ENCODE measurements around the gene VWA8.
"Not testable (repeated sequence)": the region's sequence is repeated elsewhere in the genome, so short reads cannot be mapped to it uniquely, and the experiment has no call there.

VWA8 gene

GRCh38 chr13:41579168-41579567 lies 381.7 kb downstream of the VWA8 start:
- H3K9me2 ChIP-seq (replicated peaks; ENCODE audit: insufficient read depth, low read length), result no peaks in the 10 kb centered on the region
- H3K9ac ChIP-seq (ENCODE audit: low read length), result no peak overlapping the region
- H3K36me3 ChIP-seq (replicated peaks; ENCODE audit: insufficient read depth, low read length), result no peaks in the 10 kb centered on the region
- H3K4me1 ChIP-seq (ENCODE audit: low read length), result 0 out of 2 replicates have a peak, but pooled peaks cover 3% of the 10 kb centered on the region
- H3K27ac ChIP-seq (ENCODE audit: low read length), result no peak overlapping the region
- H3K4me3 ChIP-seq (ENCODE audit: low read length), result no peak overlapping the region
- H3K79me2 ChIP-seq (ENCODE audit: low read length), result no peaks in the 10 kb centered on the region
- TF ChIP-seq EZH2 (optimal IDR thresholded peaks at IDR 0.05; ENCODE audit: low read depth, low read length) (no peak), CTCF (IDR thresholded peaks at IDR 0.05; ENCODE audit: low read length) (no peak), EZH2phosphoT487 (IDR thresholded peaks at IDR 0.05; ENCODE audit: low read length) (no peak)
- H3F3A ChIP-seq (ENCODE audit: insufficient read depth, low read length), result no peaks in the 10 kb centered on the region
- no peak for DNase-seq
- no peak overlapping the region for H2AFZ ChIP-seq (ENCODE audit: low read length)
- no peaks in the 10 kb centered on the region for H3K27me3 ChIP-seq (replicated peaks; ENCODE audit: insufficient read depth, low read length)
- no peaks in the 10 kb centered on the region for H4K20me1 ChIP-seq (ENCODE audit: insufficient read depth, low read length)
- H3K9me3 ChIP-seq (replicated peaks; ENCODE audit: insufficient read depth, low read length), result no peaks in the 10 kb centered on the region
- no peak overlapping the region for H3K4me2 ChIP-seq (ENCODE audit: low read depth, low read length)

GRCh38 chr13:41578371-41578770 lies 382.5 kb downstream of the VWA8 start:
- Histone ChIP-seq H3K4me2 (ENCODE audit: low read depth, low read length) (no peak overlapping the region), H2AFZ (ENCODE audit: low read length) (no peak overlapping the region), H3K9me2 (replicated peaks; ENCODE audit: insufficient read depth, low read length) (no peaks in the 10 kb centered on the region), H3K36me3 (replicated peaks; ENCODE audit: insufficient read depth, low read length) (no peaks in the 10 kb centered on the region), H3K4me1 (ENCODE audit: low read length) (0 out of 2 replicates have a peak, but pooled peaks cover 3% of the 10 kb centered on the region), H3K27ac (ENCODE audit: low read length) (no peak overlapping the region), H4K20me1 (ENCODE audit: insufficient read depth, low read length) (no peaks in the 10 kb centered on the region), H3K9ac (ENCODE audit: low read length) (no peak overlapping the region), H3K9me3 (replicated peaks; ENCODE audit: insufficient read depth, low read length) (no peaks in the 10 kb centered on the region), H3K27me3 (replicated peaks; ENCODE audit: insufficient read depth, low read length) (no peaks in the 10 kb centered on the region), H3F3A (ENCODE audit: insufficient read depth, low read length) (no peaks in the 10 kb centered on the region), H3K4me3 (ENCODE audit: low read length) (no peak overlapping the region), H3K79me2 (ENCODE audit: low read length) (no peaks in the 10 kb centered on the region)
- DNase-seq, result no peak
- TF ChIP-seq CTCF (IDR thresholded peaks at IDR 0.05; ENCODE audit: low read length), result no peak
- no peak for TF ChIP-seq EZH2phosphoT487 (IDR thresholded peaks at IDR 0.05; ENCODE audit: low read length)
- no peak for TF ChIP-seq EZH2 (optimal IDR thresholded peaks at IDR 0.05; ENCODE audit: low read depth, low read length)

DNA sequence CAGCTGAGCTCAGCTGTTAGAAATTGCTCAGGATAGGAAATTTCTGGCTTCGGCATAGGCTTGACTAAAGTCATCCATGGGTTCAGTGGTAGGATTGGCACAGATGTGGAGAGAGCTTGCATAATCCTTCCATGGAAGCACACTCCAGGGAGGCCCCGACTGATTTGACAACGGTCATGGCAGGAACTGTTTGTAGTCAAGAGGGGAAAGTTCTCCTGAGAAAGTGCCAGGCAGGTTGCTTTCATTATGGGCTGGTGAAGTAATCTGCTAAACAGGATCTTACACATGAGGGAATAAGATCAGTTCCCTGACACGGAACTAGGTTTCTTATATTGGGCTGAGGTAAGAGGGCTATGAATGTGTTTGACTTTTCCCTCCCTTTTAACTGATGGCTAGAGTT lies 383.5 kb downstream of the VWA8 start:
- peak; percentile 6 for DNase-seq

DNA sequence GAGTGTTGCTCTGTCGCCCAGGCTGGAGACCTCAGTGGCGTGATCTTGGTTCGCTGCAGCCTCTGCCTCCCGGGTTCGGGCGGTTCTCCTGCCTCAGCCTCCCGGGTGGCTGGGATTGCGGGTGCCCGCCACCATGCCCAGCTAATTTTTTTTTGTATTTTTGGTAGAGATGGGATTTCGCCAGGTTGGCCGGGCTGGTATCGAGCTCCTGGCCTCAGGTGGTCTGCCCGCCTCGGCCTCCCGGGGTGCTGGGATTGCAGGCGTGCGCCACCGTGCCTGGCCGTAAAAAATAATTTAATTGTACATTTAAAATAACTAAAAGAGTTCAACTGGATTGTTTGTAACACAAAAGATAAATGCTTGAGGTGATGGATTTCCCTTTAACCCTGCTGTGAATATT lies 387.3 kb downstream of the VWA8 start:
- H3K9me2 ChIP-seq (replicated peaks; ENCODE audit: insufficient read depth, low read length); DNase-seq; H3K4me2 ChIP-seq (ENCODE audit: low read depth, low read length); H3F3A ChIP-seq (ENCODE audit: insufficient read depth, low read length); H3K36me3 ChIP-seq (replicated peaks; ENCODE audit: insufficient read depth, low read length); H3K9me3 ChIP-seq (replicated peaks; ENCODE audit: insufficient read depth, low read length); H3K9ac ChIP-seq (ENCODE audit: low read length); H3K4me1 ChIP-seq (ENCODE audit: low read length); H3K27ac ChIP-seq (ENCODE audit: low read length); H2AFZ ChIP-seq (ENCODE audit: low read length); H3K27me3 ChIP-seq (replicated peaks; ENCODE audit: insufficient read depth, low read length); H3K79me2 ChIP-seq (ENCODE audit: low read length); H3K4me3 ChIP-seq (ENCODE audit: low read length); H4K20me1 ChIP-seq (ENCODE audit: insufficient read depth, low read length): not testable (repeated sequence)

More for the DNA sequence above, 383.5 kb downstream of the VWA8 start:
- H3F3A ChIP-seq (ENCODE audit: insufficient read depth, low read length), result no peaks in the 10 kb centered on the region
- peak overlapping the region; percentile 65 for H3K4me2 ChIP-seq (ENCODE audit: low read depth, low read length)
- TF ChIP-seq EZH2 (optimal IDR thresholded peaks at IDR 0.05; ENCODE audit: low read depth, low read length) (no peak), CTCF (IDR thresholded peaks at IDR 0.05; ENCODE audit: low read length) (no peak), EZH2phosphoT487 (IDR thresholded peaks at IDR 0.05; ENCODE audit: low read length) (no peak)
- no peaks in the 10 kb centered on the region for H3K27me3 ChIP-seq (replicated peaks; ENCODE audit: insufficient read depth, low read length)
- H2AFZ ChIP-seq (ENCODE audit: low read length), result peak overlapping the region; percentile 42; the same call in 1 of the 2 replicates
- H3K9ac ChIP-seq (ENCODE audit: low read length), result no peak overlapping the region
- H3K4me3 ChIP-seq (ENCODE audit: low read length), result peak overlapping the region; percentile 54
- 0 out of 2 replicates have a peak, but pooled peaks cover 3% of the 10 kb centered on the region for H3K4me1 ChIP-seq (ENCODE audit: low read length)
- no peaks in the 10 kb centered on the region for H3K9me3 ChIP-seq (replicated peaks; ENCODE audit: insufficient read depth, low read length)
- H3K9me2 ChIP-seq (replicated peaks; ENCODE audit: insufficient read depth, low read length), result no peaks in the 10 kb centered on the region
- no peaks in the 10 kb centered on the region for H3K79me2 ChIP-seq (ENCODE audit: low read length)
- H3K36me3 ChIP-seq (replicated peaks; ENCODE audit: insufficient read depth, low read length), result no peaks in the 10 kb centered on the region
- H3K27ac ChIP-seq (ENCODE audit: low read length), result no peak overlapping the region
- no peaks in the 10 kb centered on the region for H4K20me1 ChIP-seq (ENCODE audit: insufficient read depth, low read length)

DNA sequence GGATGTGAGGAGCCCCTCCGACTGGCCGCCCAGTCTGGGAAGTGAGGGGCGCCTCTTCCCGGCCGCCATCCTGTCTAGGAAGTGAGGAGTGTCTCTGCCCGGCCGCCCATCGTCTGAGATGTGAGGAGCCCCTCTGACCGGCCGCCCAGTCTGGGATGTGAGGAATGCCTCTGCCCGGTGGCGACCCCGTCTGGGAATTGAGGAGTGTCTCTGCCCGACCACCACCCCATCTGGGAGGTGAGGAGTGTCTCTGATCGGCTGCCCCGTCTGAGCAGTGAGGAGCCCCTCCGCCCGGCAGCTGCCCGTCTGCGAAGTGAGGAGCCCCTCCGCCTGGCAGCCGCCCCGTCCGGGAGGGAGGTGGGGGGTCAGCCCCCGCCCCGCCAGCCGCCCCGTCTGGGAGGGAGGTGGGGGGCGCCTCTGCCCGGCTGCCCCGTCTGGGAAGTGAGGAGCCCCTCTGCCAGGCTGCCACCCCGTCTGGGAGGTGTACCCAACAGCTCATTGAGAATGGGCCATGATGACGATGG lies 389.0 kb downstream of the VWA8 start:
- H3K4me1 ChIP-seq (ENCODE audit: low read length); H3K36me3 ChIP-seq (replicated peaks; ENCODE audit: insufficient read depth, low read length); H3K4me2 ChIP-seq (ENCODE audit: low read depth, low read length); DNase-seq; H2AFZ ChIP-seq (ENCODE audit: low read length); H3K9me2 ChIP-seq (replicated peaks; ENCODE audit: insufficient read depth, low read length); H3K27ac ChIP-seq (ENCODE audit: low read length); H4K20me1 ChIP-seq (ENCODE audit: insufficient read depth, low read length); H3K9ac ChIP-seq (ENCODE audit: low read length); H3K4me3 ChIP-seq (ENCODE audit: low read length); H3F3A ChIP-seq (ENCODE audit: insufficient read depth, low read length); H3K9me3 ChIP-seq (replicated peaks; ENCODE audit: insufficient read depth, low read length); H3K79me2 ChIP-seq (ENCODE audit: low read length); H3K27me3 ChIP-seq (replicated peaks; ENCODE audit: insufficient read depth, low read length): not testable (repeated sequence)
